DOHH2 (cell line): ENCODE data around the gene TMEM187.

Experiments
- H3F3A ChIP-seq: fragments of 200-600 bp; sonication (generic), shearing (Covaris generic); 2 replicates; pipeline ENCODE4 v1.6.0; 2016; ENCODE audit warnings: antibody characterized with exemption, mild to moderate bottlenecking; ENCODE audit not compliant: control insufficient read depth, insufficient read depth
- H3K27ac ChIP-seq: fragments of 200-600 bp; sonication (generic); 2 replicates; pipeline ENCODE4 v1.5.1; 2014; ENCODE audit warnings: low read depth, mild to moderate bottlenecking, low read length, moderate library complexity
- H3K27me3 ChIP-seq: fragments of 200-600 bp; sonication (generic); 2 replicates; pipeline ENCODE4 v1.6.1; 2014; ENCODE audit warnings: mild to moderate bottlenecking, low read length, mixed read lengths; ENCODE audit not compliant: control insufficient read depth
- H3K36me3 ChIP-seq: fragments of 200-600 bp; sonication (generic); 2 replicates; pipeline ENCODE4 v1.6.1; 2014; ENCODE audit warnings: mild to moderate bottlenecking, low read length, moderate library complexity, mixed read lengths; ENCODE audit not compliant: control insufficient read depth
- H3K4me1 ChIP-seq: fragments of 200-600 bp; sonication (generic); 2 replicates; pipeline ENCODE4 v1.6.1; 2014; ENCODE audit warnings: mild to moderate bottlenecking, low read length, mixed read lengths; ENCODE audit not compliant: control insufficient read depth
- H3K4me2 ChIP-seq: fragments of 200-600 bp; sonication (generic); 2 replicates; pipeline ENCODE4 v1.6.0; 2014; ENCODE audit warnings: mild to moderate bottlenecking, low read length, moderate library complexity
- H3K4me3 ChIP-seq: fragments of 200-600 bp; sonication (generic); 2 replicates; pipeline ENCODE4 v1.5.1; 2014; ENCODE audit warnings: mild to moderate bottlenecking, low read length, mixed read lengths
- H3K79me2 ChIP-seq: fragments of 200-600 bp; sonication (generic); 2 replicates; pipeline ENCODE4 v1.6.1; 2014; ENCODE audit warnings: mild to moderate bottlenecking, low read length, mixed read lengths; ENCODE audit not compliant: control insufficient read depth
- H3K9me2 ChIP-seq: fragments of 200-600 bp; sonication (generic); replicated peaks from 2 replicates; pipeline ENCODE4 v1.6.1; 2014; ENCODE audit warnings: mild to moderate bottlenecking, low read length, mixed read lengths; ENCODE audit not compliant: control insufficient read depth
- H3K9me3 ChIP-seq: fragments of 200-600 bp; sonication (generic); 2 replicates; pipeline ENCODE4 v1.6.1; 2014; ENCODE audit warnings: antibody characterized with exemption, low read length, mixed read lengths; ENCODE audit not compliant: control insufficient read depth, insufficient read depth
- H4K20me1 ChIP-seq: fragments of 200-600 bp; sonication (generic); 2 replicates; pipeline ENCODE4 v1.6.0; 2014; ENCODE audit warnings: low read depth, mild to moderate bottlenecking, antibody characterized with exemption, low read length, moderate library complexity; ENCODE audit not compliant: control insufficient read depth, insufficient read depth
- CTCF ChIP-seq: fragments of 200-600 bp; sonication (generic); IDR thresholded peaks from one replicate; pipeline ENCODE4 v1.5.1; 2014; ENCODE audit warnings: antibody characterized with exemption, mild to moderate bottlenecking, low read depth, low read length; ENCODE audit not compliant: poor library complexity, severe bottlenecking
- EZH2phosphoT487 ChIP-seq: fragments of 200-600 bp; sonication (generic); IDR thresholded peaks from 2 replicates; pipeline ENCODE4 v1.6.1; 2017; ENCODE audit warnings: borderline replicate concordance, mild to moderate bottlenecking, antibody characterized with exemption, low read length, moderate library complexity, mixed read lengths

The TMEM187 gene

GRCh38 chrX:153953892-153954557 is 18.5 kb upstream of the TMEM187 start:
- no peaks in the 10 kb centered on the region; the same call in 1 of the 2 replicates for H3F3A ChIP-seq
- H3K4me1 ChIP-seq, result no peaks in the 10 kb centered on the region
- H3K9me2 ChIP-seq, result no peaks in the 10 kb centered on the region
- H3K4me2 ChIP-seq, result no peak overlapping the region
- peaks cover 93% of the 10 kb centered on the region for H3K36me3 ChIP-seq
- no peak overlapping the region for H3K4me3 ChIP-seq
- H3K79me2 ChIP-seq, result no peaks in the 10 kb centered on the region
- H3K9me3 ChIP-seq, result no peaks in the 10 kb centered on the region
- no peak overlapping the region for H3K27ac ChIP-seq
- no peaks in the 10 kb centered on the region for H4K20me1 ChIP-seq
- no peak for TF ChIP-seq EZH2phosphoT487
- no peak for TF ChIP-seq CTCF
- no peaks in the 10 kb centered on the region for H3K27me3 ChIP-seq

GRCh38 chrX:153954558-153955227 is 17.9 kb upstream of the TMEM187 start:
- no peak overlapping the region for H3K27ac ChIP-seq
- H3K4me3 ChIP-seq, result no peak overlapping the region
- H3K9me2 ChIP-seq, result no peaks in the 10 kb centered on the region
- H3K27me3 ChIP-seq, result no peaks in the 10 kb centered on the region
- no peak overlapping the region for H3K4me2 ChIP-seq
- H3K36me3 ChIP-seq, result peaks cover 100% of the 10 kb centered on the region
- H3K4me1 ChIP-seq, result no peaks in the 10 kb centered on the region
- no peaks in the 10 kb centered on the region for H3K79me2 ChIP-seq
- H3K9me3 ChIP-seq, result no peaks in the 10 kb centered on the region
- TF ChIP-seq EZH2phosphoT487, result no peak
- TF ChIP-seq CTCF, result no peak
- no peaks in the 10 kb centered on the region for H4K20me1 ChIP-seq
- H3F3A ChIP-seq, result no peaks in the 10 kb centered on the region; the same call in 1 of the 2 replicates

- Histone ChIP-seq H3K9me2 (no peaks in the 10 kb centered on the region), H3K4me3 (no peak overlapping the region), H3F3A (no peaks in the 10 kb centered on the region; the same call in 1 of the 2 replicates), H3K36me3 (peaks cover 100% of the 10 kb centered on the region), H3K9me3 (no peaks in the 10 kb centered on the region), H4K20me1 (no peaks in the 10 kb centered on the region), H3K27me3 (no peaks in the 10 kb centered on the region), H3K4me2 (no peak overlapping the region), H3K27ac (no peak overlapping the region), H3K4me1 (no peaks in the 10 kb centered on the region), H3K79me2 (no peaks in the 10 kb centered on the region)
- TF ChIP-seq CTCF (no peak), EZH2phosphoT487 (no peak)
Observed at GRCh38 chrX:153955228-153955732, 17.3 kb upstream of the TMEM187 start.
